SU-DHL-6 (cell line): ENCODE results near the gene SLC52A3.

Source experiments
- EZH2phosphoT487 ChIP-seq: fragments of 200-600 bp; sonication (generic), shearing (Covaris generic); conservative IDR thresholded peaks from 2 replicates; pipeline ENCODE4 v1.6.1; 2018; ENCODE audit warnings: mild to moderate bottlenecking, antibody characterized with exemption, low read length, moderate library complexity, mixed read lengths
- TF ChIP-seq, protein P1 (sequence below): fragments of 200-600 bp; sonication (generic); IDR thresholded peaks from one replicate; pipeline ENCODE4 v1.5.1; 2017; ENCODE audit warnings: antibody characterized with exemption, mild to moderate bottlenecking, low read length, moderate library complexity; ENCODE audit not compliant: insufficient read depth, poor library complexity, severe bottlenecking

DNA sequence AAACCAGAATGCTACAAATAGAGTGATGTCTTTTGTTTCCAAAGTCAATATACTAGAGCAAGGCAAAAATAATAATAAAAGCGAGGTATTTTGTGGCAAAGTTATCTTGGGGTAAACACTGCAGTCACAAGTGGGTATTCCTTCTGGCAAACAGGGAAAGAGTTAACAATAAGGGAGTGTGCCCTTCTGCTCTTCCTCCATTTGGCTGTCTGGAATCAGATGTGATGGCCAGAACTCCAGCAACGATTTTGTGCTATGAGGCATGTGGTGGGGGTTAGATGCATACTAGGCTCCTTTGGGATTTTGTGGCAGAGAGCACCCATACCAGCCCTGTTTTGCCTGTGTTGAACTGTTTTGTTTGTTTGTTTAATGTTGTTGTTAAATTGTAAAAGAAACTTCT is 2.4 kb upstream of the SLC52A3 start:
- TF ChIP-seq, protein P1, sequence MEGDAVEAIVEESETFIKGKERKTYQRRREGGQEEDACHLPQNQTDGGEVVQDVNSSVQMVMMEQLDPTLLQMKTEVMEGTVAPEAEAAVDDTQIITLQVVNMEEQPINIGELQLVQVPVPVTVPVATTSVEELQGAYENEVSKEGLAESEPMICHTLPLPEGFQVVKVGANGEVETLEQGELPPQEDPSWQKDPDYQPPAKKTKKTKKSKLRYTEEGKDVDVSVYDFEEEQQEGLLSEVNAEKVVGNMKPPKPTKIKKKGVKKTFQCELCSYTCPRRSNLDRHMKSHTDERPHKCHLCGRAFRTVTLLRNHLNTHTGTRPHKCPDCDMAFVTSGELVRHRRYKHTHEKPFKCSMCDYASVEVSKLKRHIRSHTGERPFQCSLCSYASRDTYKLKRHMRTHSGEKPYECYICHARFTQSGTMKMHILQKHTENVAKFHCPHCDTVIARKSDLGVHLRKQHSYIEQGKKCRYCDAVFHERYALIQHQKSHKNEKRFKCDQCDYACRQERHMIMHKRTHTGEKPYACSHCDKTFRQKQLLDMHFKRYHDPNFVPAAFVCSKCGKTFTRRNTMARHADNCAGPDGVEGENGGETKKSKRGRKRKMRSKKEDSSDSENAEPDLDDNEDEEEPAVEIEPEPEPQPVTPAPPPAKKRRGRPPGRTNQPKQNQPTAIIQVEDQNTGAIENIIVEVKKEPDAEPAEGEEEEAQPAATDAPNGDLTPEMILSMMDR, result no peak
- no peak for TF ChIP-seq EZH2phosphoT487
